IMR-90 (cell line): ENCODE measurements around the gene DMRT3. TPM values are rescaled to one million over a fixed set of nuclear protein-coding genes. Genes with fewer than 3 reads are reported as not detected.
A peak's percentile ranks its signal among the peaks of the same experiment; 100 is the strongest.

Source experiments
- ATAC-seq: fragments of 200-7000 bp; cut with Tn5 transposase; 2 replicates; pipeline ENCODE4 v1.9.1; 2020; ENCODE audit warnings: low read depth, mild to moderate bottlenecking, moderate library complexity
- BruUV-seq: library from RNA; stranded (reverse); fragments of 400-500 nt; replicated peaks from 2 replicates; lab custom pipeline; 2021; lab: Mats Ljungman, UMichigan
- CTCF ChIA-PET: fragments of 300-600 bp; formaldehyde crosslinking; extraction: SDS; loops from one replicate; lab custom pipeline; 2021; ENCODE audit warnings: antibody characterized with exemption; lab: Yijun Ruan, JAX
- POLR2A ChIA-PET: fragments of 300-600 bp; sonication (Branson Sonifier 250); formaldehyde crosslinking; loops from one replicate; lab custom pipeline; 2022; ENCODE audit warnings: antibody characterized with exemption; ENCODE audit not compliant: unreplicated experiment; lab: Charles Lee
- DNase-seq: peaks from one replicate; pipeline ENCODE4 v3.0.0; 2013
- H2AFZ ChIP-seq: replicated peaks from 2 replicates; pipeline ENCODE3; 2013; ENCODE audit warnings: low read length, mild to moderate bottlenecking; ENCODE audit not compliant: poor library complexity
- H2AK5ac ChIP-seq: 2 replicates; pipeline ENCODE4 v1.6.1; 2013; ENCODE audit warnings: low read depth, low read length, inconsistent platforms
- H2AK9ac ChIP-seq: replicated peaks from 2 replicates; pipeline ENCODE3; 2013; ENCODE audit warnings: mild to moderate bottlenecking, low read depth, low read length, moderate library complexity; ENCODE audit not compliant: poor library complexity
- H2BK120ac ChIP-seq: 2 replicates; pipeline ENCODE4 v1.6.1; 2013; ENCODE audit warnings: low read depth, low read length, inconsistent platforms
- H2BK15ac ChIP-seq: 3 replicates; pipeline ENCODE4 v1.6.1; 2013; ENCODE audit warnings: low read depth, low read length, inconsistent platforms
- H2BK20ac ChIP-seq: 2 replicates; pipeline ENCODE4 v1.6.1; 2013; ENCODE audit warnings: low read depth, mild to moderate bottlenecking, inconsistent platforms, low read length, moderate library complexity
- H2BK5ac ChIP-seq: 2 replicates; pipeline ENCODE4 v1.6.1; 2013; ENCODE audit warnings: mild to moderate bottlenecking, low read depth, low read length, inconsistent platforms; ENCODE audit not compliant: poor library complexity, severe bottlenecking
- H3K14ac ChIP-seq: replicated peaks from 2 replicates; pipeline ENCODE4 v1.6.1; 2013; ENCODE audit warnings: low read depth, low read length, inconsistent platforms
- H3K18ac ChIP-seq: 2 replicates; pipeline ENCODE4 v1.6.1; 2013; ENCODE audit warnings: low read depth, low read length, control low read depth
- H3K23ac ChIP-seq: 2 replicates; pipeline ENCODE4 v1.6.1; 2013; ENCODE audit warnings: low read depth, low read length, inconsistent platforms
- H3K27ac ChIP-seq: 2 replicates; pipeline ENCODE4 v1.5.1; 2013; ENCODE audit warnings: mild to moderate bottlenecking, control low read depth, low read length; ENCODE audit not compliant: insufficient read depth
- H3K27me3 ChIP-seq: 2 replicates; pipeline ENCODE4 v1.6.1; 2013; ENCODE audit warnings: low read length; ENCODE audit not compliant: control insufficient read depth, insufficient read depth
- H3K36me3 ChIP-seq: 2 replicates; pipeline ENCODE4 v1.6.1; 2013; ENCODE audit warnings: low read length, mixed read lengths; ENCODE audit not compliant: control insufficient read depth, insufficient read depth
- H3K4ac ChIP-seq: 2 replicates; pipeline ENCODE4 v1.6.1; 2013; ENCODE audit warnings: low read depth, low read length, inconsistent platforms
- H3K4me1 ChIP-seq: 2 replicates; pipeline ENCODE4 v1.6.1; 2013; ENCODE audit warnings: low read length, mixed read lengths; ENCODE audit not compliant: control insufficient read depth, insufficient read depth
- H3K4me2 ChIP-seq: 2 replicates; pipeline ENCODE4 v1.6.1; 2013; ENCODE audit warnings: low read depth, mild to moderate bottlenecking, control low read depth, low read length, moderate library complexity
- H3K4me3 ChIP-seq: 2 replicates; pipeline ENCODE4 v1.5.1; 2013; ENCODE audit warnings: low read depth, mild to moderate bottlenecking, control low read depth, low read length, moderate library complexity; ENCODE audit not compliant: insufficient read depth
- H3K56ac ChIP-seq: 2 replicates; pipeline ENCODE4 v1.6.1; 2013; ENCODE audit warnings: low read length, inconsistent platforms; ENCODE audit not compliant: insufficient read depth; ENCODE audit errors: extremely low read depth
- H3K79me1 ChIP-seq, 2 experiments: 2 replicates each; pipeline ENCODE4 v1.6.1; 2013; ENCODE audit warnings: low read length in 2 of 2, inconsistent platforms in 1 of 2, low read depth in 1 of 2
- H3K9ac ChIP-seq: 2 replicates; pipeline ENCODE4 v1.6.1; 2013; ENCODE audit warnings: low read depth, low read length, control low read depth
- H3K9me1 ChIP-seq: 2 replicates; pipeline ENCODE4 v1.6.1; 2013; ENCODE audit warnings: low read length, inconsistent platforms; ENCODE audit not compliant: insufficient read depth
- H3K9me3 ChIP-seq: 2 replicates; pipeline ENCODE4 v1.6.1; 2013; ENCODE audit warnings: low read length; ENCODE audit not compliant: control insufficient read depth, insufficient read depth
- H4K20me1 ChIP-seq: 2 replicates; pipeline ENCODE4 v1.6.1; 2013; ENCODE audit warnings: low read length, inconsistent platforms; ENCODE audit not compliant: insufficient read depth
- H4K5ac ChIP-seq: 2 replicates; pipeline ENCODE4 v1.6.1; 2013; ENCODE audit warnings: mild to moderate bottlenecking, low read depth, low read length, control low read depth
- H4K8ac ChIP-seq, 2 experiments: 2 replicates each; pipeline ENCODE4 v1.6.1; 2013; ENCODE audit warnings: low read depth in 2 of 2, low read length in 2 of 2, control low read depth in 1 of 2, inconsistent platforms in 1 of 2
- H4K91ac ChIP-seq: 2 replicates; pipeline ENCODE4 v1.6.1; 2013; ENCODE audit warnings: low read depth, low read length, inconsistent platforms; ENCODE audit not compliant: insufficient read depth
- BHLHE40 ChIP-seq: fragments of 150-350 bp; IDR thresholded peaks from 2 replicates; pipeline ENCODE4 v1.6.1; 2016; ENCODE audit warnings: mild to moderate bottlenecking, low read depth, low read length
- CEBPB ChIP-seq: IDR thresholded peaks from 2 replicates; pipeline ENCODE4 v1.6.1; 2012; ENCODE audit warnings: low read depth, low read length, improper control_type of control experiment
- RFX5 ChIP-seq: IDR thresholded peaks from 2 replicates; pipeline ENCODE4 v1.8.0; 2012; ENCODE audit warnings: low read depth, mild to moderate bottlenecking, low read length, moderate library complexity
- WGBS, 2 experiments: methylation state at CpG; one replicate each; pipeline versions ENCODE4 v1.1.5 to v1.1.7; 2013; ENCODE audit warnings: missing lambda C conversion rate in 2 of 2; ENCODE audit not compliant: insufficient read length in 1 of 2; ENCODE audit errors: extremely low coverage in 2 of 2; 5-methylcytosine and 5-hydroxymethylcytosine counted together
- dilution Hi-C: fragments of 300-500 bp; cut with HindIII; formaldehyde crosslinking; loops from one replicate; pipeline ENCODE4 v1.14.3; 2018; ENCODE audit warnings: low sequenced_read_pairs; ENCODE audit not compliant: unreplicated experiment
- in situ Hi-C: fragments of 300-500 bp; cut with MboI; formaldehyde crosslinking; loops from 3 replicates; pipeline ENCODE4 v1.14.3; 2019; ENCODE audit warnings: low sequenced_read_pairs, inconsistent platforms, mixed read lengths
- intact Hi-C: fragments of 100-400 bp; cut with micrococcal nuclease; formaldehyde crosslinking; loops from 2 replicates; pipeline ENCODE4 v1.10.0; 2022
- polyA plus RNA-seq, 3 experiments: library from polyadenylated mRNA; depleted of rRNA; stranded (reverse); fragments of >200 nt; gene quantifications; 2 replicates each; pipeline ENCODE4 v1.2.3, GENCODE V29; 2012; ENCODE audit warnings: low replicate concordance in 1 of 3
- total RNA-seq: library from RNA; depleted of rRNA; stranded (reverse); fragments of >200 nt; gene quantifications from 2 replicates; pipeline ENCODE4 v1.2.3, GENCODE V29; 2012

The DMRT3 gene
- total and polyA plus RNA-seq, 2 of the 4 experiments (the other 2 are of a cell fraction) = not detected

- Histone ChIP-seq H3K4me3 (no peak overlapping the region), H3K14ac (no peak overlapping the region), H2AK9ac (no peak overlapping the region), H3K79me1 (no peaks in the 10 kb centered on the region), H2BK20ac (no peak overlapping the region), H3K9me3 (no peaks in the 10 kb centered on the region), H3K18ac (no peak overlapping the region), H2AFZ (no peak overlapping the region), H4K20me1 (no peaks in the 10 kb centered on the region), H3K4me1 (no peaks in the 10 kb centered on the region), H2AK5ac (no peak overlapping the region), H3K4ac (no peak overlapping the region), H3K56ac (no peak overlapping the region), H2BK5ac (no peak overlapping the region), H3K9me1 (no peaks in the 10 kb centered on the region), H4K8ac (no peak overlapping the region), H3K36me3 (no peaks in the 10 kb centered on the region), H3K9ac (no peak overlapping the region), H2BK120ac (no peak overlapping the region), H3K4me2 (no peak overlapping the region), H2BK15ac (no peak overlapping the region), H3K27me3 (no peaks in the 10 kb centered on the region), H4K5ac (no peak overlapping the region), H4K91ac (no peak overlapping the region), H3K27ac (no peak overlapping the region), H3K23ac (no peak overlapping the region)
- intact Hi-C loops = loop anchor here (2.0 to 5.0 kb wide), 3 partner anchors 201 to 661 kb away; no protein-coding TSS in a partner anchor
- no CpG with 5 or more reads among the region's 3 CpGs for WGBS, 2 experiments
- POLR2A ChIA-PET = no interaction called here
- DNase-seq (peak; percentile 5), ATAC-seq (no peak)
- in situ Hi-C loops = loop anchor here (5.0 to 10.0 kb wide), 4 partner anchors 116 to 621 kb away; no protein-coding TSS in a partner anchor
- CTCF ChIA-PET = no interaction called here
- no peak for TF ChIP-seq RFX5
- TF ChIP-seq BHLHE40 = no peak
- TF ChIP-seq CEBPB = 0 out of 2 replicates have a peak, but pooled peaks have one; percentile 14
- dilution Hi-C loops = no loop called here
- no TSS peak for BruUV-seq
Measured at GRCh38 chr9:1008216-1008615, 31.8 kb downstream of the DMRT3 start.
